HG02610 (cell line): ENCODE results near the gene FXYD6.

ENCODE experiments used
- ATAC-seq: cut with Tn5 transposase; IDR thresholded peaks from one replicate; pipeline ENCODE4 v1.9.1; 2021; ENCODE audit warnings: mild to moderate bottlenecking, moderate library complexity; ENCODE audit not compliant: unreplicated experiment

The FXYD6 gene

DNA sequence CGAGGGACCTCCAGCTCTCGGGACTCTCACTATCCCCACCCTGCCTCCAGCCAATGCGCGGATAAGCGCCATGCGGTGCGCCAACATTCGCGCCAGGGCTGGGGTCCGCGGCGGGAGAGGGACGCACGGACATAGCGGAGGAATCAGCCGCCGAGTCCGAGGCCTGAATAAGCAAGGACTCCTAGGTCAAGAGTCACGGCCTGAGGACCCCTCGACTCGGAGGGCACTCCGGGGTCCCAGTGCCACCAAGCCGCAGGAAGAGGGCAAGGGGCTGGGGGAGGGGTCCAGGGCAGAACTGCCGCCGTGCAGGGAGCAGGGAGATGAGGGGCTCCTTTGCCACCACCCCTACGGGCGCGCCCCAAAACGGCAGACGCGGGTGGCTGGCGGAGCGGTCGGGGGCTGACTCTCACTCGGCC is 80.0 kb downstream of the FXYD6 start:
- no peak for ATAC-seq

DNA sequence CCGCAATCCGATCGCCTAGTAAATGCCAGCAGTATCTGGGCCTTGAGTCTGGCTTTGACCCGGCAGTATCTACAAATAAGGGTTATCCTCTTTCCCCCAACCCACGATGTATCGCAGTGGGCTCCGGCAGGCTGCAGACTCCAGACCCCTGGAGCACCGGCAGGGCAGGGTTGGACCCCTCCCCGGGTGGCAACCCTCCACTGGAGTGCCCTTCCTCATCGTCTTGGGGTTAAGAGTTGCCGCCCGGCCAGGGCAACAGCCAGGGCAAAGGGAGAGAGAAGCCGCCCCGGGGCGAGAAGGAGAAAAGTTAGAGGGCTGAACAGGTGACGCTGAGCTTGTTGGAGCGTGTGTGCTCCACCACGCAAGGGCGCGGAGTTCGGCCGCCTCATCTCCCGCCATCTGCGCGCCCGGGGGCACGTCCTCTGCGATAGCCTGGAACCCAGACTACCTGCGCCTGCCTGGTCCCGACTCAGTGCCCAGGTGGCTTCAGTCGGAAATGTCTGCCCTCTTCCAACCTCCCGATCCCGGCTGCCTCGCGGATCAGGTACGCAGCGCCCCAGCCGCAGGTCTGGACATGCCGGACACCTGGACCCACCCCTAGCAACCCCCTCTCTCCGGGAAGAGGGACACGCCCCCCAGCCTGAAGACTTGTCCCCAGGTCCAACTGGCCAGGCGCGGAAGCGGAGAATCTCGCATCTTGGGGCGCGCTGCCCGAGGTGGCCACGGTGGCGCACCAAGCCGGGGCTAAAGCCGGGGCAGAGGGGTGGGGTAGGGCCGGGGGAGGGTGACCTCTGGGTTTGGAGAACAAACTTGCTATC is 80.6 kb downstream of the FXYD6 start:
- ATAC-seq: no peak

DNA sequence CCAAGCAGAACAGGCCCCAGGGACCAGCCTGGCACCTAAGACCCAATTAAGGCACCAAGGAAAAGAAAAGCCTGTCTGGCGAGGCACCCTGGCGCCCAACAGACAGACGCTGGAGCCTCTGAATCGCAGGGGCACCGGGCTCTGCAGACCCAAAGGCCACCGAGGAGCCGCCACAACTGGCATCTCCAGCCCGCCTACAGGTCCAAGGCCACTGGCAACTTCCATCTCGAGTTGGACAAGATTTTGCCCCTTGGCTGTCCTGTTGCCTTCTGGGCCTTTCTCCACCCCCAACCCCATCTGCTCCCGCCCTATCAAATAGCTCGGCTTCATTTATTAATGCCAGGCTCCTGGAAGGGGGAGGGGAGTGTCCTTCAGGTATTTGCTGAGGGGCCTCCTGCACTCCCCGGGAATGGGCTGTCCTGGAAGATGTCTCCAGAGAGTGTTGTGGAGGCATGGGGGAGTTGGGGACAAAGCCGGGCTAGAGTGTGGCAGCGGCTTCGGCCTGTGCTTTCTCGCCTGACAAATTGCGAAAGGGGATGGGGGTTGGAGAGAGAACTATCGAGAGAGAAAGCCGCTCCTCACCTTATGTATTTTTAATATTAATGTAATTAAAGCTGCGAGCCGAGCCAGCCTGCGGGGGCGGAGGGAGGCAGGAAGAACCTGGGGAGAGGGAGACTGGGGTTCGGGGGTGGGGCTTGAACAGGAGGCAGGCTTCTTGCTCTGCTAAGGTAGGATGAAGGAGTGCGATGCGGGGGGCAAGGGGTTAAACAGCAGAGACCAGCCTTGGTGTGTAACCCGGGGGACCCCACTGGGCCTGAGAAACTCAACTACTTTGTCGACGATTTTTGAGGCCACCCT is 81.5 kb downstream of the FXYD6 start:
- ATAC-seq: no peak

DNA sequence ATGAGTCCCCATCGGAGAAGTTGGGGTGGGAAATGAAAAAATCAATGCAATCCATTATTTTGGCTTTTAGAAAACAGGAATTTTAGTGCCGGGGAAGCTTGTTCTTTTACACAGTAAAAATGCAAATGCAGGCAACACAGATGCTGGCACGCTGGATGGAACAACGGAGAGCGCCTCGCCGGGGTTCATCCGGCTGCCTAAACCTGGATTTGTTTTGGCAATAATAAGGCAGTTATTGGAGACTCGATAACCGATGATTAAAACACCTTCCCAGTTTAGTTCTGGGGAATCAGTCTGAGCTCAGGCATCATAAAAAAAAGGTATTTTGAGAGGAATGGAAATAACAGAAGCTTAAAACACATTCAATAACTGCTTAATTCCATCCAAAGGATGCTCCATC is 82.3 kb downstream of the FXYD6 start:
- ATAC-seq: no peak

DNA sequence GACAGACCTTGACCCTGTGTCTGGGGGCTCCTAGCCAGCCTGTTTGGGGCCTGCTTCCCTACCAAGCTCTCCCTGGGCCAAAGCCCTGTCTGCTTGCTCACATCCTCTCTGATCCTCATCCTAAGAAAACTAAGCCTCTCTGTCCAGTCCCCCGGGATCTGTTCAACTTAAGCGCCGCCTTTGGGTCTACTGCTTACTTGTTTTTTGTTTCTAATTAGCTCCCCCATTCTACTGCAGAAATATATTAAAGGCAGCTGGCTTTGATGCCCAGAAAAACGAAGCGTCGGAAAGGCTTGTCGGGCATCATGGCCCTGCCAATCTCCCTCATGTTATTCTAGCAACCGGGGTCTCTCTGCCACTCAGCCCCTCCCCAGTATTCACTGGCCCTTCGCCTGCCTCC is 82.9 kb downstream of the FXYD6 start:
- ATAC-seq: no peak

DNA sequence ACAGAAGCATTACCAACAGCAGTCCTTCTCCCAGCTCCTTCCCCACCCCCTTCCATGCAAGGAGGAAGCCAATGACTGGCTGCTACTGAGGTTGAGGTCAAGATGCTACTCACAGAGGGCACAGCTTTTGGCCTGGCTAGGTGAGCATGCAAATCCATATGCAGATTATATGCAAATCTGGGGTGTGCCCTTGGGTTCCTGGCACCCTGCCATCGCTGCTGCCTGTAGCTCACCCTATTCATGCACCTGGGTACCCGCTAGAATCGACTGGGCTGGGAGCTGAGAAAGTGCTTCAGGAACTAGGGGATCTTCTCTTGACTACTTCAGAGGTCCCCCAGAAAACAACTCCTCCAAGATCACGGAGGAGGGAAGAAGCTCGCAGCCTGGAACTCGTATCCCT is 83.5 kb downstream of the FXYD6 start:
- no peak for ATAC-seq

- ATAC-seq: no peak
Observed at GRCh38 chr11:117792241-117792640, 84.2 kb downstream of the FXYD6 start.

- no peak for ATAC-seq
Observed at GRCh38 chr11:117790279-117790678, 86.2 kb downstream of the FXYD6 start.

DNA sequence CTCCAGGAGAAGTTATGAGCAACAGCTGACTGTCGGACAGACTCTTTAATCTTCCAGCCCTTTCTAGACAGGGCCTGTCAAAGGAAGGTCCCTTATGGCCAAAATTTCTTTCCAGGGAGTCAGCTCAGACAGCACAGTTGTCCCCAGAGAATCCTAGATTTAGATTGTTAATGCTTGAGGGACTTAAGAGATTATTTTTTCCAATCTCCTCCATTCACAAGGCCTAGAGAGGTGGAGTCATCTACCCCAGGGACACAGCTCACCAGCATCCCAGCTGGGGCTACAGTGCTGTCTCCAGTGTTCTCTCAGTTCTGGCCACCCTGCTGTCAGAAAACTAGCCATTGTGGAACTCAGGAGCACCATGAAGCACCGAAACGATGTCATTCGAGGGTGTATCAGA is 87.2 kb downstream of the FXYD6 start:
- ATAC-seq: no peak
